Activated T-helper 1 cell treated with anti-CD3 and anti-CD28 coated beads, Interleukin-12 subunit alpha, Interleukin-12 subunit beta, Interleukin-2, Interleukin-4 antibody, amounts not matched to agents 30 ng/mL and 10 ng/mL and 1 ng/mL, durations not matched to agents 14 hours and 24 hours and 36 hours (primary cell): Measurements from ENCODE around the gene CHML. TPM values are rescaled to one million over a fixed set of nuclear protein-coding genes. Genes with fewer than 3 reads are reported as not detected.

Experiments
- DNase-seq: peaks from one replicate; pipeline ENCODE4 v3.0.0; 2021; ENCODE audit warnings: low spot score
- H3K27ac Mint-ChIP-seq: one replicate; pipeline ENCODE4 v1.8.0; 2021; ENCODE audit warnings: mild to moderate bottlenecking, mixed read lengths
- H3K27me3 Mint-ChIP-seq: one replicate; pipeline ENCODE4 v1.8.0; 2022; ENCODE audit warnings: mild to moderate bottlenecking, moderate library complexity, mixed read lengths; ENCODE audit not compliant: insufficient read depth
- H3K36me3 Mint-ChIP-seq: one replicate; pipeline ENCODE4 v1.8.0; 2021; ENCODE audit warnings: low read depth, mixed read lengths
- H3K4me1 Mint-ChIP-seq: one replicate; pipeline ENCODE4 v1.8.0; 2021; ENCODE audit warnings: low read depth, mixed read lengths
- H3K4me3 Mint-ChIP-seq: one replicate; pipeline ENCODE4 v1.8.0; 2021; ENCODE audit warnings: mild to moderate bottlenecking, moderate library complexity, mixed read lengths
- H3K9me3 Mint-ChIP-seq: one replicate; pipeline ENCODE4 v1.8.0; 2021; ENCODE audit warnings: mixed read lengths
- intact Hi-C: fragments of 100-400 bp; cut with micrococcal nuclease; formaldehyde crosslinking; loops from one replicate; pipeline ENCODE4 v1.15.1; 2024
- total RNA-seq: library from RNA; stranded (reverse); gene quantifications from 2 replicates; pipeline ENCODE4 v1.2.3, GENCODE V29; 2022

The CHML gene
- total RNA-seq, 1 donor from 2014 or later: 17.8 TPM

DNA sequence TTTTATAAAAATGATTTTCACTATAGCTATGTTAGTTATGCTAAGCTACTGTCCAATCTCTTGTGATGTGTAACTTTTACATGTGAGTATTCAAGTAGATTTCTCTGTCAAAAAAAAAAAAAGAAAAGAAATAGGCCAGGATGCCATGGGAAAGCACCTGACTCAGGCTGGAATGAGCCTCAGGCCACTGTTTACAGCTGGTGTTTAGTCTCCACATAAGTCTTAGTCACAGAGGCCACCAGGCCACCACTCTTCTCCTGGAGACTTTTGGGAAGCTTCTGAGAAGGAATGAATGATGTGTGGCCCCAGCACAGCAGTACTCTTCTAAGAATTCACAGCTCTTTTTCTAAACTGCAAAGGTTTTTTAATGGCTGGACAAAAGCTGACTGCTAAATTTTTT is 48.9 kb downstream of the CHML start:
- no peak for DNase-seq
- no peak overlapping the region for H3K27ac Mint-ChIP-seq
- H3K27me3 Mint-ChIP-seq: no peaks in the 10 kb centered on the region
- peaks cover 12% of the 10 kb centered on the region for H3K4me1 Mint-ChIP-seq
- no peak overlapping the region for H3K4me3 Mint-ChIP-seq
- H3K36me3 Mint-ChIP-seq: peaks cover 14% of the 10 kb centered on the region
- intact Hi-C loops: no loop called here
- no peaks in the 10 kb centered on the region for H3K9me3 Mint-ChIP-seq

DNA sequence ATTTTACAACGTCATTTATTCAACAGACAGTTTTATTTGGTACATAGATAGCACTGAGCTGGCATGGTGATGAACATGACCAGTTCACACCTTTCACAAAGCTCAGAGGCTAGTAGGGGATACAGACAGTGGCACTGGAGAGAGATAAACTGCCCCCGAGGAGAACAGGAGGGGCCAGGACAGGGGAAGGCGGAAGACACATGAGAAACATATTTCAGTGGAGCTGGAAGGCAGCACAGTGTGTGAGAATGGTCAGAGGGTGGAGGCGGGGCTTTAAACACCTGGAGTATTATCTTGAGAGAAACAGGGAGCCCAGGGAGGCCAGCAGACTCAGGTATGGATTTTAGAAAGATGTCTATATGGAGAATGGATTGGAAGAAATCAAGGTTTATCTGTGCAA is 49.5 kb downstream of the CHML start:
- Mint-ChIP-seq H3K4me1 (peaks cover 12% of the 10 kb centered on the region), H3K4me3 (no peak overlapping the region), H3K9me3 (no peaks in the 10 kb centered on the region), H3K36me3 (peaks cover 12% of the 10 kb centered on the region), H3K27me3 (no peaks in the 10 kb centered on the region), H3K27ac (no peak overlapping the region)
- intact Hi-C loops: no loop called here
- DNase-seq: no peak

Other genes starting within 250 kb of the CHML start
- gene FH, start 120.6 kb downstream of the CHML start, total RNA-seq: 94.5 and 101 TPM in 2 replicates
- gene KMO, start 108.0 kb downstream of the CHML start, total RNA-seq: not detected in 2 replicates
- gene OPN3, start within 50 bp of the CHML start, total RNA-seq: 9.5 and 11.1 TPM in 2 replicates
- not detected in 2 replicates for gene WDR64, start 11.9 kb upstream of the CHML start, total RNA-seq
- gene EXO1, start 207.8 kb upstream of the CHML start, total RNA-seq: 52.2 and 58.0 TPM in 2 replicates